Stimulated activated CD8-positive, alpha-beta memory T cell treated with anti-CD3 and anti-CD28 coated beads, Interleukin-12 subunit alpha, Interleukin-12 subunit beta, amount 100 ng/mL, for 1 hour (primary cell): ENCODE measurements around the gene WWOX.

Experiments
- DNase-seq: peaks from one replicate; pipeline ENCODE4 v3.0.0-alpha.2; 2020; ENCODE audit warnings: low read depth

WWOX gene

GRCh38 chr16:78804058-78804735 lies 704.7 kb downstream of the WWOX start:
- no peak for DNase-seq

- DNase-seq, result no peak
Observed at GRCh38 chr16:78805556-78805955, 706.1 kb downstream of the WWOX start.

- no peak for DNase-seq
Observed at GRCh38 chr16:78811247-78811646, 711.8 kb downstream of the WWOX start.

GRCh38 chr16:78812582-78812981 lies 713.1 kb downstream of the WWOX start:
- no peak for DNase-seq

DNA sequence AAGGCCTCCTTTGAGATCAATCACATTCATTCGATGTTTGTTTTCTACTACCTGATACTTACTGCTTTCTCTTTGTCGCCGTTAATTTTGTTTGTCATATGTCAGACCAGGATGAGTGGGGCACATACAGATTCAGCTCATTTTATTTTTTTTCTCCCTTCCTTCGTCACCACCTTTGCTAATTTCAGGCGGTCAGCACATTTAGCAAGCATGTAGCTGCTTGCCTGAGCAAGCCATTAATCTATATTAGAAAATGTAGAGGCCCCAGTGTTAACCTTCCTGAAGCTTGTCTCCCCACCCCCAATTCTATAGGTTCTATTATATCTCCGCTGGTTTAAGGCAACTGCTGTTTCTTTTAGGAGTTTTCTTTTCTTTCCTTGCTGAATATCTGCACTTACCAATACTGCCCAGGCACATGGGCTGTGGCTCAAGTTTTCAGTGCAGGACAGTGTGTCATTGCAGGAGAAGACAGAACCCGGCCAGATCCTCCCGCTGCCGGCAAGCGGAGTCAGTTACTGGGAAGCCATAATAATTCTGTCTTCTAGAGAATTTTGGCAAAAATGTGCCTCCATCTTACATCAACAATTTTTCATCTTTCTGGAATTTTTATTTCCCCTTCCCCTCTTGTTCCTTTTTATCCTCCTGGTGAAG lies 714.3 kb downstream of the WWOX start:
- DNase-seq, result no peak

GRCh38 chr16:78815713-78816112 lies 716.3 kb downstream of the WWOX start:
- DNase-seq, result no peak

- no peak for DNase-seq
Observed at GRCh38 chr16:78816499-78817195, 717.2 kb downstream of the WWOX start.

GRCh38 chr16:78817200-78817739 lies 717.8 kb downstream of the WWOX start:
- no peak for DNase-seq

DNA sequence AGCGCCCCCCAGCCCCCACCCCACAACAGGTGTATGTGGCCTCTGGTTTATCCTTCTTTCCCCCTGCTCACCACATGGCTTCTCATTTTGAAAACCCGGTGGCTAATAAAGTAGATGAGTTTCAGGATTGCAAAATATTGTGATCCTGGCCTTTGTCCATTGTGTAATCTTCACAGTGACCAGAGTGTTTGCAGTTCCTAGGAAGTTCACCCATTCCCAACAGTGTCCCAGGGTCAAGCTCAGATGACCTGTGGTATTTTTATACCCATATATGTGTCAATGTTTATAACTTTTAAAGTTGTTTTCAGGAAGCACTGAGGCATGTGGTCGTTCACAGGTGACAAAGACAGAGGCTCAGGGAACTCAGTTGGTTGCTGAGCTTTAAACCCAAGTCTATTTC lies 721.9 kb downstream of the WWOX start:
- DNase-seq, result no peak

GRCh38 chr16:78822509-78822908 lies 723.1 kb downstream of the WWOX start:
- DNase-seq, result no peak

GRCh38 chr16:78823027-78823426 lies 723.6 kb downstream of the WWOX start:
- DNase-seq, result no peak

DNA sequence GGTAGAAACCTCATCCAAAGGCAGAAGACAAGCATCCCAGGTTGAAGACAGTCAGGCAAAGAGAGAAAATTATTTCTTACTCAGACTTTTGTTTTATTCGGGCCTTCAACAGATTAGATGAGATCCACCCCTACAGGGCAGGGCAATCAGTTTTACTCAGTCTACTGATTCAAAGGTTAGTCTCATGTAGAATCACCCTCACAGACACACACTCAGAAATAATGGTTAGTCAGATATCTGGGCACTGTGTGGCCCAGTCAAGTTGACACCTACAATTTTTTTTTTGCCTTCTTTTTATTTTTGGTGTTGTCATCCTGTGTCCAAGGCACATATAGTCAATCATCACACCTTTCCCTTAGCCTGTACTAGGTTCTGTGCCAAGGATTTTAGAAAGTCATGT lies 729.8 kb downstream of the WWOX start:
- DNase-seq, result no peak

DNA sequence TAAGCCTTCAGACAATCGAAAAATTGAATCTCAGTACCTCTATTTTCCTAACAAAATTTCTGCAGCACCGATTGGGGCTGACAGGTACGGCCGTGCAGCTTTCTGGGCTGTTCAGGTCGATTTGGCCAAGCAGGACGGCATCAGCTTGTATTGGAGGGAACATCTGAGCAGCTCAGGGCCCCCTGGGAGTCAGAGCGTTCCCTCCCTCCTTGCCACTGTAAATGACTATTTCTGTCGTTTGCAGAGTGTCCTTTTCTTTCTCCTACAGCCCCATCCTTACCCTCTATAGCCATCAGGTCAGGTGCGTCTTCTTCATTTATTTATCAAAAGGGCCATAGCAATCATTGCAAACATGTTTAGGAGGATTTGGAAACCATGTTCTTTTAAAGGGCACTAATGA lies 731.1 kb downstream of the WWOX start:
- no peak for DNase-seq

GRCh38 chr16:78832100-78832499 lies 732.6 kb downstream of the WWOX start:
- DNase-seq, result no peak

DNA sequence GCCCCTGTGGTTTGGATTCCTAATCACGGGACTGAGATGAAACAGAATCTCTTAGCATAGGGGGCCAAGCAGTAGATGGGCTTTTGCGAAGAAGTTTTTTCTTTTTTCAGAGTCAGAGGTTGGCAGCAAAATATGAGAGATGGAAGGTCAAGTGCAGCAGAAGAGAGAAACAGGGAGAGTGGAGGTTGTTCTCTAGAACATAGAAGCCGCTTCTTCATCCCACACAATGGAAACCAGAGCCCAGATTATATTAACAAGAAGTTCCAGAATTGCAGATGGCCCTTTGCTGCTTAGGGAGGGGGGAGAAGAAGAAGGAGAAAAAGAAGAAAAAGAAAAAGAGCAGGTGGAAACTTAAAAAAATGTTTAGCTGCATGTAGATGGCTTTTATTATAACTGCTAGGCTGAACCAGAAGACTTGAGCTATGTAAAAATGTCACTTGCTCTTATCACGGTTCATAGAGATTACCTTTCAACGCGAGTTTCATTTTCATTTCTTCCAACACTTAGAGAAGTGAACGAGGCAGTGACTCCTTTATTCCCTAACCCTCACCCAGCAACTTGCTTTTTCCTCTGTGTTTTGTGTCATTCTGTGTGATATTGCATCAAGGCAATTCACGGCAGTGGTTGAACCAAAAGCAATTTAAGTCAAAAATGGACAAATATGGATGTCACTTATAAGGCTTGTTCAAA lies 737.5 kb downstream of the WWOX start:
- DNase-seq, result no peak

GRCh38 chr16:78837706-78838105 lies 738.3 kb downstream of the WWOX start:
- no peak for DNase-seq

DNA sequence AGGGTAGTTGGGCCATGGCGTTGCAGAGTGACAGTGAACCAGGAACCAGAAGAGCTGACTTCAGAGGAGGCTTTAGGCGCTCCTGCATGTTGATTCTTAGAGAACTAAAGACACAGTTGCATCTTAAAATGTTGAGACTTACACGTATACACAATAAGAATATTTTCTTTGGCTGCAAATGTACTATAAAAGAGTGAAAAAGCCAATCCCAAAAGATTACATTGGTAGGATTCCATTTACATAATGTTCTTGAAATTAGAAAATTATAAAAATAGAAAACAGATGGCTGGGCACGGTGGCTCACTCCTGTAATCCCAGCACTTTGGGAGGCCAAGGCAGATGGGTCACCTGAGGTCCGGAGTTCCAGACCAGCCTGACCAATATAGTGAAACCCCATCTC lies 738.8 kb downstream of the WWOX start:
- no peak for DNase-seq

- no peak for DNase-seq
Observed at GRCh38 chr16:78842950-78843349, 743.5 kb downstream of the WWOX start.

DNA sequence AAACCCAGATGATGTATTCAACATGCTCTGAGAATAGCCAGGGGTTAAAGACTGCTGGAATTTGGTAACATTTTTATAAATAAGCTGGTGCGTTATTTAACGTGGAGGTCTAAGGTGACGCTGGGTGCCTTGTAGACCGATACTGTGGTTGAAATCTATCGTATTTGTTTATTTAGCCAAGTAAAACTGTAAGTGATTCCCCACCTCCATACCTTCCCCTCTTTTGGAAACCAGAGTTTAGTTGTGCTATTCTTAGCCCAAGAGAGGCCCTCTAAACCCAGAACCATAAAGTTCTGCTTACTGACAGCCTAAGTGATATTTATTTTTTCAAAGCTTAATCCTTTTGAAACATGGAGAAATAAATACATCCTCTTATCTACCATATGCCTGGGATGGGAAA lies 744.5 kb downstream of the WWOX start:
- DNase-seq, result no peak

- DNase-seq, result no peak
Observed at GRCh38 chr16:78844682-78845081, 745.2 kb downstream of the WWOX start.

DNA sequence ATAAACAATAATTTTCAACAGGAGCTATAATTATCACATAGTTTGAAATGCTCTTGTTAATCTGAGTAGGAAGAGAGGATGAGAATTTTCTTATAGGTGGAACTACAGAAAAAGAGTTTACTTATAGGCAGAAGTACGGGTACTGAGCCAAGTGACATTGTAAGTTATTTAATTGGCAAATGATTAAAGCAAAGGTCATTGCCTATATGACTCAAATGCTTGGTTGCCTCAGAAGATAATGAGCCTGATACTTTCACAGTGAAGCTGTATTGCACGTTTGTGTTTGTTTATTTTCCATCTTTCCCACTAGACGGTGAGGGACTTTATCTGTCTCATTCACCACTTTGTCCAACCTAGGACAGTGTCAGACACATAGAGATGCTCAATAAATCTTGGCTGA lies 751.8 kb downstream of the WWOX start:
- no peak for DNase-seq

GRCh38 chr16:78852081-78852635 lies 752.7 kb downstream of the WWOX start:
- no peak for DNase-seq
